ENCODE data around the gene KAZN. TPM values are rescaled to one million over a fixed set of nuclear protein-coding genes. Genes with fewer than 3 reads are reported as not detected.

The KAZN gene
- total and polyA plus RNA-seq, 4 donors, result 7.6 to 18.8 (median 11.2) TPM

- TF ChIP-seq, protein P1, sequence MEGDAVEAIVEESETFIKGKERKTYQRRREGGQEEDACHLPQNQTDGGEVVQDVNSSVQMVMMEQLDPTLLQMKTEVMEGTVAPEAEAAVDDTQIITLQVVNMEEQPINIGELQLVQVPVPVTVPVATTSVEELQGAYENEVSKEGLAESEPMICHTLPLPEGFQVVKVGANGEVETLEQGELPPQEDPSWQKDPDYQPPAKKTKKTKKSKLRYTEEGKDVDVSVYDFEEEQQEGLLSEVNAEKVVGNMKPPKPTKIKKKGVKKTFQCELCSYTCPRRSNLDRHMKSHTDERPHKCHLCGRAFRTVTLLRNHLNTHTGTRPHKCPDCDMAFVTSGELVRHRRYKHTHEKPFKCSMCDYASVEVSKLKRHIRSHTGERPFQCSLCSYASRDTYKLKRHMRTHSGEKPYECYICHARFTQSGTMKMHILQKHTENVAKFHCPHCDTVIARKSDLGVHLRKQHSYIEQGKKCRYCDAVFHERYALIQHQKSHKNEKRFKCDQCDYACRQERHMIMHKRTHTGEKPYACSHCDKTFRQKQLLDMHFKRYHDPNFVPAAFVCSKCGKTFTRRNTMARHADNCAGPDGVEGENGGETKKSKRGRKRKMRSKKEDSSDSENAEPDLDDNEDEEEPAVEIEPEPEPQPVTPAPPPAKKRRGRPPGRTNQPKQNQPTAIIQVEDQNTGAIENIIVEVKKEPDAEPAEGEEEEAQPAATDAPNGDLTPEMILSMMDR (IDR thresholded peaks at IDR 0.05; ENCODE audit: control extremely low read depth, extremely low read depth), result no peak
- no peak for ATAC-seq (ENCODE audit: insufficient read depth, low FRiP score)
Measured at GRCh38 chr1:14552246-14552965, 46.1 kb upstream of the KAZN start.

GRCh38 chr1:14553711-14554110, 44.8 kb upstream of the KAZN start:
- Histone ChIP-seq H3K9me3 (ENCODE audit: control insufficient read depth in 4 of 4, insufficient read depth in 3 of 4, low read length in 3 of 4) (no peaks in the 10 kb centered on the region), H3K36me3 (ENCODE audit: control insufficient read depth in 4 of 4, insufficient read depth in 4 of 4, low read length in 4 of 4) (no peaks in the 10 kb centered on the region), H3K27ac (ENCODE audit: low read depth in 1 of 2, low read length in 1 of 2) (no peak overlapping the region), H3K9ac (ENCODE audit: insufficient read depth in 1 of 2, low read length in 2 of 2) (no peak overlapping the region), H3K4me3 (no peak overlapping the region), H3K4me1 (ENCODE audit: control insufficient read depth in 5 of 5, insufficient read depth in 5 of 5, low read length in 5 of 5) (no peaks in the 10 kb centered on the region), H3K27me3 (ENCODE audit: control insufficient read depth in 3 of 3, insufficient read depth in 3 of 3, low read length in 2 of 3) (no peaks in the 10 kb centered on the region)
- TF ChIP-seq, protein P1 (IDR thresholded peaks at IDR 0.05; ENCODE audit: control extremely low read depth, extremely low read depth), result no peak
- 71 to 79% methylated on average over 7 of the region's 7 CpGs for WGBS, 2 donors
- peak; percentile 11 for ATAC-seq (ENCODE audit: insufficient read depth, low FRiP score)
- DNase-seq, result peak; percentile 23 to 45 (median 37)

More at GRCh38 chr1:14552246-14552965, 46.1 kb upstream of the KAZN start:
- Histone ChIP-seq H3K4me3 (no peak overlapping the region), H3K27me3 (ENCODE audit: control insufficient read depth in 3 of 3, insufficient read depth in 3 of 3, low read length in 2 of 3) (no peaks in the 10 kb centered on the region), H3K36me3 (ENCODE audit: control insufficient read depth in 4 of 4, insufficient read depth in 4 of 4, low read length in 4 of 4) (no peaks in the 10 kb centered on the region), H3K4me1 (ENCODE audit: control insufficient read depth in 5 of 5, insufficient read depth in 5 of 5, low read length in 5 of 5) (no peaks in the 10 kb centered on the region), H3K9ac (ENCODE audit: insufficient read depth in 1 of 2, low read length in 2 of 2) (no peak overlapping the region), H3K27ac (ENCODE audit: low read depth in 1 of 2, low read length in 1 of 2) (no peak overlapping the region), H3K9me3 (ENCODE audit: control insufficient read depth in 4 of 4, insufficient read depth in 3 of 4, low read length in 3 of 4) (no peaks in the 10 kb centered on the region)
- WGBS, 2 donors, result 75 to 82% methylated on average over 11 of the region's 11 CpGs
- peak in 2 of 3 donors; percentile 21 to 26 for DNase-seq

DNA sequence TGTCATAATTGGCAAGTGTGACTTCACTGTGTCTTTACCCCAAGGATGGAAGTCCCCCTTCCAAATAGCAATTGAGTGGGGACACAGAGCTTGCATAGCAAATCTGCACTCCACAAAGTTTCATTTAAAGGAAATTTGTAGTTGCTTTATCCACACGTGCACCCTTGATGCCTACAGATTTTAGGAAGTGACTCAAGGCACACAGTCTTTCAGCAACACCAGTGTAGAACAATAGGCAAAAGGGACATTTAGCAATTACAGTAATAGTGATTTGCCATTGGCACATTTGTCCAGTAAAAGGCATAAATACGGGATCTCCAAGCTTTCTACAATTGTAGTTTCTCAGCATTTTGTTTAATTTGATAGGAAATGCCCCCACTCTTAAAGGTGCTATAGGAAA, 43.4 kb upstream of the KAZN start:
- Histone ChIP-seq H3K4me1 (ENCODE audit: control insufficient read depth in 5 of 5, insufficient read depth in 5 of 5, low read length in 5 of 5) (no peaks in the 10 kb centered on the region), H3K27me3 (ENCODE audit: control insufficient read depth in 3 of 3, insufficient read depth in 3 of 3, low read length in 2 of 3) (no peaks in the 10 kb centered on the region), H3K9ac (ENCODE audit: insufficient read depth in 1 of 2, low read length in 2 of 2) (no peak overlapping the region), H3K36me3 (ENCODE audit: control insufficient read depth in 4 of 4, insufficient read depth in 4 of 4, low read length in 4 of 4) (no peaks in the 10 kb centered on the region), H3K4me3 (no peak overlapping the region), H3K9me3 (ENCODE audit: control insufficient read depth in 4 of 4, insufficient read depth in 3 of 4, low read length in 3 of 4) (no peaks in the 10 kb centered on the region), H3K27ac (ENCODE audit: low read depth in 1 of 2, low read length in 1 of 2) (no peak overlapping the region)
- DNase-seq (no peak), ATAC-seq (ENCODE audit: insufficient read depth, low FRiP score) (no peak)
- WGBS, 2 donors, result 62 to 65% methylated on average over 2 of the region's 2 CpGs
- TF ChIP-seq, protein P1 (IDR thresholded peaks at IDR 0.05; ENCODE audit: control extremely low read depth, extremely low read depth), result no peak

All from lung (tissue), 12 donors.